ENCODE measurements around the gene PVR. TPM values are rescaled to one million over a fixed set of nuclear protein-coding genes. Genes with fewer than 3 reads are reported as not detected.

PVR gene
- total and polyA plus RNA-seq, 9 of the 15 experiments (the other 6 are each of a cell fraction or from before 2014, with no cell fraction given): 0.89 to 14.5 (median 9.8) TPM

- no peak overlapping the region for H2AFZ ChIP-seq (ENCODE audit: low read depth, low read length)
- no peaks in the 10 kb centered on the region for H3K9me3 ChIP-seq (replicated peaks; ENCODE audit: control insufficient read depth, insufficient read depth, low read depth, low read length)
- peak overlapping the region in 1 of 2 experiments; percentile 85; a peak in 2 of 4 replicates for H3K9ac ChIP-seq (ENCODE audit: insufficient read depth in 1 of 2, low read depth in 2 of 2, low read length in 2 of 2)
- no peak overlapping the region for H3K4me2 ChIP-seq (ENCODE audit: insufficient read depth, low read length)
- no peak for ATAC-seq
- H3K4me3 ChIP-seq: no peak overlapping the region
- ChIA-PET POLR2A (no interaction called here), CTCF (ENCODE audit: low intra/inter-chr PET ratio) (no interaction called here)
- BruUV-seq (replicated peaks): no TSS peak
- H3K27ac ChIP-seq (ENCODE audit: extremely low read depth, low read depth, low read length): no peak overlapping the region
- DNase-seq (ENCODE audit: extremely low read depth in 1 of 4, low spot score in 3 of 4): no peak
- no peaks in the 10 kb centered on the region for H3K27me3 ChIP-seq (ENCODE audit: control insufficient read depth in 2 of 2, insufficient read depth in 2 of 2, low read length in 2 of 2)
- no peaks in the 10 kb centered on the region for H3K79me2 ChIP-seq (ENCODE audit: control insufficient read depth, insufficient read depth, low read length)
- H3K36me3 ChIP-seq (ENCODE audit: control insufficient read depth, insufficient read depth, low read length): no peaks in the 10 kb centered on the region
- in situ Hi-C loops (cut with MboI) (no loop called here), intact Hi-C loops (cut with micrococcal nuclease) (no loop called here)
- H3K4me1 ChIP-seq (replicated peaks in 1 of 2; ENCODE audit: control insufficient read depth in 2 of 2, insufficient read depth in 2 of 2, low read length in 2 of 2): peaks cover 18 to 38% of the 10 kb centered on the region in 2 experiments; a peak in 4 of 5 replicates
- H4K20me1 ChIP-seq (replicated peaks; ENCODE audit: control insufficient read depth, insufficient read depth, low read length): no peaks in the 10 kb centered on the region
- WGBS (ENCODE audit: insufficient coverage, low coverage, missing lambda C conversion rate): 87% methylated on average over 4 of the region's 4 CpGs
- no peaks in the 10 kb centered on the region for H3K9me1 ChIP-seq (ENCODE audit: control insufficient read depth, insufficient read depth, low read length)
- FAIRE-seq: peak; percentile 11
- TF ChIP-seq MEF2D (tag; conservative IDR thresholded peaks at IDR 0.05; ENCODE audit: low read depth) (no peak), STAT5B (CRISPR knock-in tag; IDR thresholded peaks at IDR 0.05) (no peak), SIRT6 (IDR thresholded peaks at IDR 0.05; ENCODE audit: low read depth, low read length) (no peak), HLTF (IDR thresholded peaks at IDR 0.05) (no peak), ZNF239 (CRISPR knock-in tag; IDR thresholded peaks at IDR 0.05) (no peak), SMARCA5 (IDR thresholded peaks at IDR 0.05) (peak; percentile 72; the same call in 1 of the 2 replicates), MAFK (IDR thresholded peaks at IDR 0.05; ENCODE audit: low read length) (no peak), ZNF77 (CRISPR knock-in tag; IDR thresholded peaks at IDR 0.05) (no peak), RCOR1 (IDR thresholded peaks at IDR 0.05; ENCODE audit: borderline replicate concordance in 1 of 2, low read depth in 2 of 2, low read length in 2 of 2) (peak in 1 of 2 experiments; percentile 25; a peak in 1 of 4 replicates), KDM1A (IDR thresholded peaks at IDR 0.05) (peak; percentile 41 to 70; a peak in 3 of 4 replicates), ESRRB (CRISPR knock-in tag; IDR thresholded peaks at IDR 0.05; ENCODE audit: borderline replicate concordance) (no peak), ZFP36 (IDR thresholded peaks at IDR 0.05; ENCODE audit: low read depth, low read length, partially characterized antibody) (peak; percentile 99), FUS (optimal IDR thresholded peaks at IDR 0.05; ENCODE audit: low read depth, low read length) (no peak), ZNF174 (CRISPR knock-in tag; IDR thresholded peaks at IDR 0.05) (no peak), MCM3 (IDR thresholded peaks at IDR 0.05) (no peak), PYGO2 (tag; IDR thresholded peaks at IDR 0.05) (no peak), GTF2A2 (tag; IDR thresholded peaks at IDR 0.05) (no peak), MTF1 (CRISPR knock-in tag; IDR thresholded peaks at IDR 0.05; ENCODE audit: borderline replicate concordance) (no peak), ZNF224 (CRISPR knock-in tag; IDR thresholded peaks at IDR 0.05) (no peak)
- TF ChIP-seq, protein P1, sequence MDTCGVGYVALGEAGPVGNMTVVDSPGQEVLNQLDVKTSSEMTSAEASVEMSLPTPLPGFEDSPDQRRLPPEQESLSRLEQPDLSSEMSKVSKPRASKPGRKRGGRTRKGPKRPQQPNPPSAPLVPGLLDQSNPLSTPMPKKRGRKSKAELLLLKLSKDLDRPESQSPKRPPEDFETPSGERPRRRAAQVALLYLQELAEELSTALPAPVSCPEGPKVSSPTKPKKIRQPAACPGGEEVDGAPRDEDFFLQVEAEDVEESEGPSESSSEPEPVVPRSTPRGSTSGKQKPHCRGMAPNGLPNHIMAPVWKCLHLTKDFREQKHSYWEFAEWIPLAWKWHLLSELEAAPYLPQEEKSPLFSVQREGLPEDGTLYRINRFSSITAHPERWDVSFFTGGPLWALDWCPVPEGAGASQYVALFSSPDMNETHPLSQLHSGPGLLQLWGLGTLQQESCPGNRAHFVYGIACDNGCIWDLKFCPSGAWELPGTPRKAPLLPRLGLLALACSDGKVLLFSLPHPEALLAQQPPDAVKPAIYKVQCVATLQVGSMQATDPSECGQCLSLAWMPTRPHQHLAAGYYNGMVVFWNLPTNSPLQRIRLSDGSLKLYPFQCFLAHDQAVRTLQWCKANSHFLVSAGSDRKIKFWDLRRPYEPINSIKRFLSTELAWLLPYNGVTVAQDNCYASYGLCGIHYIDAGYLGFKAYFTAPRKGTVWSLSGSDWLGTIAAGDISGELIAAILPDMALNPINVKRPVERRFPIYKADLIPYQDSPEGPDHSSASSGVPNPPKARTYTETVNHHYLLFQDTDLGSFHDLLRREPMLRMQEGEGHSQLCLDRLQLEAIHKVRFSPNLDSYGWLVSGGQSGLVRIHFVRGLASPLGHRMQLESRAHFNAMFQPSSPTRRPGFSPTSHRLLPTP (IDR thresholded peaks at IDR 0.05; ENCODE audit: borderline replicate concordance, extremely low read depth, insufficient read length): peak; percentile 12
- TF ChIP-seq, protein P2, sequence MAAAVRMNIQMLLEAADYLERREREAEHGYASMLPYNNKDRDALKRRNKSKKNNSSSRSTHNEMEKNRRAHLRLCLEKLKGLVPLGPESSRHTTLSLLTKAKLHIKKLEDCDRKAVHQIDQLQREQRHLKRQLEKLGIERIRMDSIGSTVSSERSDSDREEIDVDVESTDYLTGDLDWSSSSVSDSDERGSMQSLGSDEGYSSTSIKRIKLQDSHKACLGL (CRISPR knock-in tag; IDR thresholded peaks at IDR 0.05; ENCODE audit: borderline replicate concordance, poor library complexity, severe bottlenecking): no peak
- TF ChIP-seq, protein P3, sequence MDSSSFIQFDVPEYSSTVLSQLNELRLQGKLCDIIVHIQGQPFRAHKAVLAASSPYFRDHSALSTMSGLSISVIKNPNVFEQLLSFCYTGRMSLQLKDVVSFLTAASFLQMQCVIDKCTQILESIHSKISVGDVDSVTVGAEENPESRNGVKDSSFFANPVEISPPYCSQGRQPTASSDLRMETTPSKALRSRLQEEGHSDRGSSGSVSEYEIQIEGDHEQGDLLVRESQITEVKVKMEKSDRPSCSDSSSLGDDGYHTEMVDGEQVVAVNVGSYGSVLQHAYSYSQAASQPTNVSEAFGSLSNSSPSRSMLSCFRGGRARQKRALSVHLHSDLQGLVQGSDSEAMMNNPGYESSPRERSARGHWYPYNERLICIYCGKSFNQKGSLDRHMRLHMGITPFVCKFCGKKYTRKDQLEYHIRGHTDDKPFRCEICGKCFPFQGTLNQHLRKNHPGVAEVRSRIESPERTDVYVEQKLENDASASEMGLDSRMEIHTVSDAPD (CRISPR knock-in tag; IDR thresholded peaks at IDR 0.05): no peak
Measured at GRCh38 chr19:44697670-44698034, 53.9 kb downstream of the PVR start.
